Measurements from ENCODE around the gene C9orf152.

Gene C9orf152

GRCh38 chr9:110153431-110153830 lies 54.5 kb downstream of the C9orf152 start:
- in situ Hi-C loops (cut with MboI; ENCODE audit: low sequenced_read_pairs, unreplicated experiment): loop anchor here (5.0 kb wide), 1 partner anchor 246 kb away; no protein-coding TSS in a partner anchor
- no peak for TF ChIP-seq CTCF (IDR thresholded peaks at IDR 0.05; ENCODE audit: borderline replicate concordance, control extremely low read depth, extremely low read depth, insufficient read depth, missing control alignments)
- no peak for DNase-seq (ENCODE audit: low spot score)

GRCh38 chr9:110152704-110153374 lies 55.1 kb downstream of the C9orf152 start:
- DNase-seq (ENCODE audit: low spot score): no peak
- in situ Hi-C loops (cut with MboI; ENCODE audit: low sequenced_read_pairs, unreplicated experiment): loop anchor here (5.0 kb wide), 1 partner anchor 246 kb away; no protein-coding TSS in a partner anchor
- peak; percentile 62 for TF ChIP-seq CTCF (IDR thresholded peaks at IDR 0.05; ENCODE audit: borderline replicate concordance, control extremely low read depth, extremely low read depth, insufficient read depth, missing control alignments)
